ENCODE data around the gene ATXN1. TPM values are rescaled to one million over a fixed set of nuclear protein-coding genes. Genes with fewer than 3 reads are reported as not detected.

Gene ATXN1
- total RNA-seq, 1 experiment from 2014 or later, result 5.6 TPM

DNA sequence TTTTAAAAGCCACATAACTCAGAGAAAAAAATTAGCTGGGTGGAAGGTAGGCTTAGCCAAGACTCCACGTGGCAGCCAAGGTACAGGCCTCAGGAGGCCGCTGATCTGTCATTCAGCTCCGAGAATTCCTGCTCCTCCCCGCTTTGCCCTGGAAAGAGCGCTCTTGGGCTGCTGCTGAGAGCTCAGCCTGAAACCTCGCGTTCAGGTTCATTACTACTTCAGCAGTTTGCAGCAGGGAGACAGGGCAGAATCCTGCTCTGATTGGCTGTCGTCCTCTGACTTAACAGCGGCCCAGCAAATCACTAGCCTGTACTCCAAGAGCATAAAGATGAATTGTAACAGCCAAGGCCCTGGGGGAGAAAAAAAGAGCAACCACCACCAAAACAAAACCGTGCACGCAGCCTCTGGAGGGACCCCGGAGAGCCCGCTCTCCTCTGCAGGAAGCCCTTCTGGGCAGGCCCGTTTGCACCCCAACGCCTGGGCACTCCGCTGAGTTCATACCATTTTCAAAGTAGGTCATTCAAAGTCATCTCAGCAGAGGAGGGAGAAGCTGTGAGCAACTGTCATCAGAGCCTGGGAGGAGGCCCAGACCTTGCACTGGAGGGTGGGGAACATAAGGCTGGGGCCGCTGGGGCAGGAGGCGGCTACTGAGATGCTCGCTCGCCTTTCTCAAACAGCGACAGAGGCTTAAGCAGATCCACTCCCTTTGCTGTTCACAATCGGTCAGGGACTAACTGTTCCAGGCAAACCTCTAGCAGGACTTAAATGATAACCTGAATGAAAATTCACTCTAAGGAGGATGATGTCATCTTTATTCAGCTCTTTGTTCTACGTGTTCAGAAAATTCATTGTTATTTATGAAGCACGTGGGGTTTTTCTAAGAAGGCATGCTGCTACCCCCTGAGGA is 42.3 kb upstream of the ATXN1 start:
- Histone ChIP-seq H4K91ac (ENCODE audit: insufficient read length, low read depth, low read length) (no peak overlapping the region), H3K56ac (ENCODE audit: insufficient read length, low read depth, low read length) (no peak overlapping the region), H4K5ac (ENCODE audit: insufficient read length, low read depth, low read length) (no peak overlapping the region), H3K23ac (ENCODE audit: insufficient read length, low read depth, low read length) (no peak overlapping the region), H4K8ac (replicated peaks; ENCODE audit: insufficient read length, low read depth, low read length) (no peak overlapping the region), H2AK5ac (ENCODE audit: insufficient read length, low read length) (no peak overlapping the region), H2AFZ (ENCODE audit: low read length) (no peak overlapping the region), H3T11ph (ENCODE audit: low read length) (no peak overlapping the region), H3K79me1 (ENCODE audit: insufficient read depth, low read depth, low read length, poor library complexity, severe bottlenecking) (no peaks in the 10 kb centered on the region), H4K20me1 (ENCODE audit: control insufficient read depth, insufficient read depth, insufficient read length) (no peaks in the 10 kb centered on the region), H2BK12ac (ENCODE audit: insufficient read length, low read depth, low read length) (no peak overlapping the region), H2BK120ac (ENCODE audit: low read depth, low read length, poor library complexity, severe bottlenecking) (no peak overlapping the region), H3K27me3 (ENCODE audit: insufficient read depth, low read length) (no peaks in the 10 kb centered on the region), H2BK20ac (ENCODE audit: low read depth, low read length, poor library complexity, severe bottlenecking) (no peak overlapping the region), H3K18ac (ENCODE audit: insufficient read length, low read depth, low read length) (peak overlapping the region; percentile 65), H3K9me3 (ENCODE audit: control insufficient read depth, low read depth, low read length) (no peaks in the 10 kb centered on the region), H3K79me2 (ENCODE audit: insufficient read depth, low read length) (no peaks in the 10 kb centered on the region), H3K27ac (ENCODE audit: insufficient read length, low read depth, low read length) (no peak overlapping the region), H3K4me1 (ENCODE audit: insufficient read depth, low read length) (peaks cover 2% of the 10 kb centered on the region; the same call in 1 of the 2 replicates), H3K9ac (ENCODE audit: extremely low read depth, insufficient read length, low read length) (no peak overlapping the region), H3K14ac (ENCODE audit: insufficient read depth, low read length) (peak overlapping the region; percentile 10; the same call in 1 of the 2 replicates), H3K23me2 (ENCODE audit: insufficient read length, low read depth, low read length, poor library complexity, severe bottlenecking) (no peaks in the 10 kb centered on the region), H2BK15ac (ENCODE audit: low read depth, low read length) (no peak overlapping the region), H3K4ac (ENCODE audit: low read depth, low read length) (no peak overlapping the region), H2BK5ac (ENCODE audit: insufficient read length, low read length) (no peak overlapping the region), H3K4me2 (ENCODE audit: insufficient read depth, insufficient read length, low read length) (peak overlapping the region; percentile 28)
- Mint-ChIP-seq H3K27me3 (ENCODE audit: low read depth) (no peaks in the 10 kb centered on the region), H3K27ac (peak overlapping the region; percentile 13 to 55 (median 14); a peak in 5 of 7 replicates), H3K4me3 (peak overlapping the region; percentile 51 to 72), H3K9me3 (no peaks in the 10 kb centered on the region; a peak in 1 of 5 replicates), H3K4me1 (peaks cover 33 to 39% of the 10 kb centered on the region in 2 experiments), H3K36me3 (ENCODE audit: insufficient read depth in 1 of 3, low read depth in 3 of 3) (no peaks in the 10 kb centered on the region; a peak in 1 of 7 replicates)
- TF ChIP-seq, protein P1, sequence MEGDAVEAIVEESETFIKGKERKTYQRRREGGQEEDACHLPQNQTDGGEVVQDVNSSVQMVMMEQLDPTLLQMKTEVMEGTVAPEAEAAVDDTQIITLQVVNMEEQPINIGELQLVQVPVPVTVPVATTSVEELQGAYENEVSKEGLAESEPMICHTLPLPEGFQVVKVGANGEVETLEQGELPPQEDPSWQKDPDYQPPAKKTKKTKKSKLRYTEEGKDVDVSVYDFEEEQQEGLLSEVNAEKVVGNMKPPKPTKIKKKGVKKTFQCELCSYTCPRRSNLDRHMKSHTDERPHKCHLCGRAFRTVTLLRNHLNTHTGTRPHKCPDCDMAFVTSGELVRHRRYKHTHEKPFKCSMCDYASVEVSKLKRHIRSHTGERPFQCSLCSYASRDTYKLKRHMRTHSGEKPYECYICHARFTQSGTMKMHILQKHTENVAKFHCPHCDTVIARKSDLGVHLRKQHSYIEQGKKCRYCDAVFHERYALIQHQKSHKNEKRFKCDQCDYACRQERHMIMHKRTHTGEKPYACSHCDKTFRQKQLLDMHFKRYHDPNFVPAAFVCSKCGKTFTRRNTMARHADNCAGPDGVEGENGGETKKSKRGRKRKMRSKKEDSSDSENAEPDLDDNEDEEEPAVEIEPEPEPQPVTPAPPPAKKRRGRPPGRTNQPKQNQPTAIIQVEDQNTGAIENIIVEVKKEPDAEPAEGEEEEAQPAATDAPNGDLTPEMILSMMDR (conservative IDR thresholded peaks at IDR 0.05), result 0 out of 3 replicates have a peak, but pooled peaks have one; percentile 10
- DNase-seq, result peak; percentile 94
- no CpG with 5 or more reads among the region's 24 CpGs for WGBS (ENCODE audit: extremely low coverage, insufficient read length, low lambda C conversion rate)
